Mucosa of rectum (tissue), 2 donors: ENCODE measurements around the gene SLC17A5.

Source experiments
- H3K27ac ChIP-seq, 2 donors: one replicate each; pipeline ENCODE4 v1.7.0; 2013; ENCODE audit warnings: inconsistent platforms in 2 of 2, low read depth in 2 of 2, low read length in 2 of 2
- H3K27me3 ChIP-seq, 2 donors: one replicate each; pipeline ENCODE4 v1.7.0; 2013; ENCODE audit warnings: low read length in 2 of 2; ENCODE audit not compliant: control insufficient read depth in 2 of 2, insufficient read depth in 2 of 2
- H3K36me3 ChIP-seq, 2 donors: one replicate each; pipeline ENCODE4 v1.7.0; 2013; ENCODE audit warnings: low read length in 2 of 2; ENCODE audit not compliant: control insufficient read depth in 2 of 2, insufficient read depth in 2 of 2
- H3K4me1 ChIP-seq, 2 donors: one replicate each; pipeline ENCODE4 v1.7.0; 2013; ENCODE audit warnings: low read length in 2 of 2, mild to moderate bottlenecking in 1 of 2; ENCODE audit not compliant: control insufficient read depth in 2 of 2, insufficient read depth in 2 of 2
- H3K4me3 ChIP-seq, 2 donors: one replicate each; pipeline ENCODE4 v1.7.0; 2013; ENCODE audit warnings: low read length in 2 of 2
- H3K9ac ChIP-seq, 2 donors: one replicate each; pipeline ENCODE4 v1.7.0; 2013; ENCODE audit warnings: low read length in 2 of 2, low read depth in 1 of 2, mild to moderate bottlenecking in 1 of 2
- H3K9me3 ChIP-seq, 2 donors: one replicate each; pipeline ENCODE4 v1.7.0; 2013; ENCODE audit warnings: low read length in 2 of 2; ENCODE audit not compliant: control insufficient read depth in 2 of 2
- donor health status: healthy.
- donor health status: Normal muscosa, but diverticular disease.

The SLC17A5 gene

GRCh38 chr6:73666393-73666792 lies 12.6 kb upstream of the SLC17A5 start:
- Histone ChIP-seq H3K9ac (no peak overlapping the region), H3K4me3 (no peak overlapping the region), H3K27me3 (no peaks in the 10 kb centered on the region), H3K9me3 (no peaks in the 10 kb centered on the region), H3K27ac (peak overlapping the region; percentile 58 to 75), H3K4me1 (peaks cover 4 to 6% of the 10 kb centered on the region in 2 donors), H3K36me3 (no peaks in the 10 kb centered on the region)

GRCh38 chr6:73665686-73666319 lies 12.0 kb upstream of the SLC17A5 start:
- Histone ChIP-seq H3K27ac (peak overlapping the region; percentile 63 to 75), H3K36me3 (no peaks in the 10 kb centered on the region), H3K4me3 (no peak overlapping the region), H3K9me3 (no peaks in the 10 kb centered on the region), H3K4me1 (peaks cover 4 to 6% of the 10 kb centered on the region in 2 donors), H3K27me3 (no peaks in the 10 kb centered on the region), H3K9ac (no peak overlapping the region)

GRCh38 chr6:73664701-73665100 lies 10.9 kb upstream of the SLC17A5 start:
- Histone ChIP-seq H3K4me3 (no peak overlapping the region), H3K36me3 (no peaks in the 10 kb centered on the region), H3K27me3 (no peaks in the 10 kb centered on the region), H3K9ac (no peak overlapping the region), H3K9me3 (no peaks in the 10 kb centered on the region), H3K4me1 (peaks cover 4 to 6% of the 10 kb centered on the region in 2 donors), H3K27ac (peak overlapping the region in 1 of 2 donors; percentile 75)

- H3K4me3 ChIP-seq: no peak overlapping the region
Observed at GRCh38 chr6:73657201-73657600, 3.4 kb upstream of the SLC17A5 start.

GRCh38 chr6:73656531-73657145 lies 2.8 kb upstream of the SLC17A5 start:
- Histone ChIP-seq H3K9ac (no peak overlapping the region), H3K9me3 (no peaks in the 10 kb centered on the region), H3K27ac (no peak overlapping the region), H3K27me3 (no peaks in the 10 kb centered on the region), H3K4me1 (peaks cover 0 to 5% of the 10 kb centered on the region in 2 donors), H3K4me3 (no peak overlapping the region), H3K36me3 (no peaks in the 10 kb centered on the region)

More at GRCh38 chr6:73657201-73657600, 3.4 kb upstream of the SLC17A5 start:
- Histone ChIP-seq H3K36me3 (no peaks in the 10 kb centered on the region), H3K9me3 (no peaks in the 10 kb centered on the region), H3K4me1 (peaks cover 0 to 5% of the 10 kb centered on the region in 2 donors), H3K27ac (no peak overlapping the region), H3K27me3 (no peaks in the 10 kb centered on the region), H3K9ac (no peak overlapping the region)

GRCh38 chr6:73655341-73655917 lies 1.6 kb upstream of the SLC17A5 start:
- peak overlapping the region; percentile 97 for H3K27ac ChIP-seq
- H3K4me3 ChIP-seq: peak overlapping the region; percentile 95 to 96
- H3K4me1 ChIP-seq: peaks cover 0 to 5% of the 10 kb centered on the region in 2 donors
- no peaks in the 10 kb centered on the region for H3K27me3 ChIP-seq
- no peaks in the 10 kb centered on the region for H3K9me3 ChIP-seq
- peak overlapping the region; percentile 87 to 98 for H3K9ac ChIP-seq
- H3K36me3 ChIP-seq: no peaks in the 10 kb centered on the region

- peak overlapping the region; percentile 95 to 96 for H3K4me3 ChIP-seq
- H3K27me3 ChIP-seq: no peaks in the 10 kb centered on the region
- peaks cover 3 to 7% of the 10 kb centered on the region in 2 donors for H3K36me3 ChIP-seq
- peak overlapping the region; percentile 86 to 98 for H3K9ac ChIP-seq
- peak overlapping the region; percentile 97 for H3K27ac ChIP-seq
- H3K4me1 ChIP-seq: peaks cover 0 to 5% of the 10 kb centered on the region in 2 donors
- no peaks in the 10 kb centered on the region for H3K9me3 ChIP-seq
Observed at GRCh38 chr6:73652637-73653570, 888 bp downstream of the SLC17A5 start.

- H3K9me3 ChIP-seq: no peaks in the 10 kb centered on the region
- H3K27me3 ChIP-seq: no peaks in the 10 kb centered on the region
- H3K27ac ChIP-seq: no peak overlapping the region
- H3K4me1 ChIP-seq: peaks cover 0 to 3% of the 10 kb centered on the region in 2 donors
- no peak overlapping the region for H3K9ac ChIP-seq
- peaks cover 3 to 7% of the 10 kb centered on the region in 2 donors for H3K36me3 ChIP-seq
- no peak overlapping the region for H3K4me3 ChIP-seq
Observed at GRCh38 chr6:73649783-73650182, 4.0 kb downstream of the SLC17A5 start.

GRCh38 chr6:73648166-73648565 lies 5.6 kb downstream of the SLC17A5 start:
- Histone ChIP-seq H3K27me3 (no peaks in the 10 kb centered on the region), H3K27ac (no peak overlapping the region), H3K4me3 (no peak overlapping the region), H3K9me3 (no peaks in the 10 kb centered on the region), H3K36me3 (peaks cover 3 to 7% of the 10 kb centered on the region in 2 donors), H3K9ac (no peak overlapping the region), H3K4me1 (peaks cover 0 to 3% of the 10 kb centered on the region in 2 donors)
